NCI-H1105 (cell line): Measurements from ENCODE around the gene PDIK1L.

Experiments used
- DNase-seq: peaks from one replicate; lab custom pipeline; 2025; lab: John Stamatoyannopoulos, UW

Gene PDIK1L

GRCh38 chr1:26111530-26112406 is at the start of gene PDIK1L:
TSS of gene PDIK1L (plus strand) at chr1:26111824. CDS start at chr1:26114309, 2,485 bp downstream.
- DNase-seq, result peak; percentile 94

DNA sequence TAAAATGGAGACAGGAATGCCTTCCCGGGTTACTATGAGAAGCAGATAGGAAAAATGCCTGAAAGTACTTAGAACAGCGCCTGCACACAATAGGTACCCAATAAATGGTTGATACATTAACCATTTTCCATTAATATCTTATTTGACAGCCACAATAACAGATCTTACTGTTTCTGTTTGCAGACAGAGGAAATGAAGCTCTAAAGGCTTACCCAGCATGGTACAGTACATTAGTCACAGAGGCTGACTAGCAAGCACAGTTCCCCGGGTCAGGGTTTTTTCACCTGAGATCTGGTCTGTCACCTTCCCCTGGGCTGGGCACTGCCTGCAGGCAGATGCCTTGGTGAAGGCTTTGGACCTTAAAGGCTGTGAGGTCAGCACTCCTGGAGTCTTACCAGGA is 47.1 kb upstream of the PDIK1L start:
- no peak for DNase-seq

- DNase-seq, result no peak
Observed at GRCh38 chr1:26066160-26066559, 45.5 kb upstream of the PDIK1L start.

- no peak for DNase-seq
Observed at GRCh38 chr1:26066857-26067256, 44.8 kb upstream of the PDIK1L start.

- DNase-seq, result no peak
Observed at GRCh38 chr1:26067432-26067911, 44.2 kb upstream of the PDIK1L start, which contains the start of gene TRIM63. TSS of gene TRIM63 (minus strand) at chr1:26067630. CDS start at chr1:26067494, 136 bp downstream.

DNA sequence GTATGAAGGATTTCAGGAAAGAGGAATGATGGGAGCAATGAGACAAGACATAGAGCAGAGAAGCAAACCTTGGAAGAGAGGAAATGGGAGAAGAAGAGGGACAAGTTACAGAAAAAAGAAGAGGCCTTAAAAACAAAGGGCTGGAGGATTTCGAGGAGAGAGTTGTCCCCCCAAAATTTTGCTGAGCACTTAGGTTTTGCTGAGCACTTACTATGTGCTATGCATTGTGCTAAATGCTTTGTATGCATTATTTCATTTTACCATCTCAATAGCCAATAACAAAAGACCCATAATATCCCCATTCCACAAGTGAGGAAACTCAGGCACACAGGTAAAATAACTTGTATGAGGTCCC is 41.7 kb upstream of the PDIK1L start:
- DNase-seq, result no peak

- DNase-seq, result no peak
Observed at GRCh38 chr1:26070296-26070962, 41.2 kb upstream of the PDIK1L start.

DNA sequence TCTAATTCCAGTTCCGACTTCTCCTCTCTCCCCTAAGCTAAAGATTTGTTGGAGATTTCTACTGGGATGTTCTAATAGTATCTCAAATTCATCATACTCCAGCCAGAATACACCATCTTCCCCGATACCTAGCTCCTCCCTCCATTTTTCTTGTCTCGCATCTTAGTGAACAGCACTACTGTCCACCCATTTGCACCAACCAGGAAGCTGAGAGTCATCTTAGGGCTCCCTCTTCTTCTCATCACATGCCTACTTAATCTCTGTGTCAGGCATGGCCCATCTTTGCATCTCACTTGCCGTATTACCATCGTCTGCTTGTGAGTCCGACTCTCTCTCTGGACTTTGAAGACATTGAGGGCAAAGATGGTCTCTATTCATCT is 40.7 kb upstream of the PDIK1L start:
- DNase-seq, result no peak

DNA sequence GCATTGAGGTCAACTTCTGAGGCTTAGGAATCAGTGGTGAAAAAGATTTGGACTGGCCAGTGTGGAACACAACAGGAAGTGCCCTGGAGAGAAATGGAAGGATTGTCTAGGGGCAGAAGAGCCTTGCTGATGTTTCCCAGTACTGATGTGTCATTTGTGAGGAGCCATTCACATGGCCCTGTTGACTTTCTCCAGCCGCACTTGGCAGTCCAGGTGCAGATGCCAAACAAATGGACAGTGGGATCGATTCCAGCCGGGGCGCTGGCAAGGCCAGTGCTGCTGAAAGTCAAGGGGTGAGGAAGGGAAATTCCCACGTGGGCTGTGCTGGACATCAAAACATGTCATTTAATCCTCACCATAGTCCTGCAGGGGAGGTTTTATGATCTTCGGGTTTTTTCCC is 39.3 kb upstream of the PDIK1L start:
- no peak for DNase-seq

DNA sequence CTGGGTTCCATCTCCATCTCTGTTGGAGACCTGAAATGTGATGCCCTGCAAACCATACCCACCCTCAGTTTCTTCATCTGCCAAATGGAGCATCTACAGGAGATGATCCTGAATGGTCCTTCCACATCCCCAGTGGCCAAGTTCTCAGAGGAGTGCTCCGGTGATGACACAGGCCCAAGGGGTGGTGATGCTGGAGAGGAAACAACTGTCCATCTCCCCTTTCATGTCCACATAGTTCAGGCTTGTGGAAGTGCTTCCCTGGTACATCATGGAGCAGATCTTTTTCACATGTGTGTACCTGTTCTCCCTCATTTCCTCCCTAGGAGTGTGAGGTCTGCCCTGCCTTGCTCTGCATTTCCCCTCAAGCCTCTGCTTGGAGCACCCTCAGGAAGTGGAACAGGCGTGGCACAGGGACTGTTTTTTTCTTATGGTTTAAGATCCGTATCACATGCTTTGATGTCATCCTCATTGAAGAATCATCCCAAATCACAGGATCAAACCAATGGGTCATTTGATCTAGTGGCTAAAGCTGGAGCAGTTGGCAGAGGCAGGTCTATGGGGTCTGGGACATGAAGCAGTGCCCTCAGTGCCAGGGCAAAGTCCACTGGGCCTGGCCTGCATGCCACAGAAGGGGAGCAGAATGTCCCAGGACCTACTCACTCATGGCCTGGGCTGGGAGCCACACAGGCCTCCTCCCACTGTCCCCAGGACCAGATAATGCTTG is 36.0 kb upstream of the PDIK1L start:
- no peak for DNase-seq

GRCh38 chr1:26077524-26077923 is 34.1 kb upstream of the PDIK1L start:
- no peak for DNase-seq

DNA sequence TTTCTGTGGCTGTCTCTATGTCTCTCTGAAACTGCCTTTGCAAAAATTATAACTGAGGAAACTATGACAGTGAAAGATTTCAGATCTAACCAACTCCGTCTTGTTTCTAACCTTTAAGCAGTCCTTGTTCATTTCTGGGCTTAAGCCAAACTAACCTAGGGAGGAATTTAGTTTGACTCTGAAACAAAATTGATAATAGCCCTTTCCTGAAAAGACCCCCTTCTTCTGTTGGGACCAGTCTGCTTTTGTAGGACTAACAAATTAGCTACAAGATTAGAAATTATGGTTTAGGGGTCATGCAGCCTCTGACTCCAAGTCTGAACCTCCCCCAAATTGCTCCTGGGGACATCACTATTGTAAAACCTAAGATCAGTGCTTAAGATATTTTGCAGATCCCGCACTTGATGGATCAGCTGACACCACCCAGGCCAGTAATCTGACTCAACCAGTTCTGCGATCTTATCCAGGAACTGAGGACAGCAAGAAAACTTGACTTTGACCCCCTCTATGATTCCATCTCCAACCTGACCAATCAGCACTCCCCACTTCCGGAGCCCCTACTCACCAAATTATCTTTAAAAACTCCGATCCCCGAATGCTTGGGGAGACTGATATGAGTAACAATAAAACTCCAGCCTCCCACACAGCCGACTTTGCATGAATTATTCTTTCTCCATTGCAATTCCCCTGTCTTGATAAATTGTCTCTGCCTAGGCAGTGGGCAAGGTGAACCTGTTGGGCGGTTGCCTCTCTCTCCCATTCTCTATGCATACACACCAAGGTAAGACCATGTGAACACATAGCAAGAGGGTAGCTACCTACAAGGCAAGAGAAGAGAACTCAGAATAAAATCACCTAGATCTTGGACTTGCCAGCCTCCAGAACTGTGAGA is 33.1 kb upstream of the PDIK1L start:
- no peak for DNase-seq

DNA sequence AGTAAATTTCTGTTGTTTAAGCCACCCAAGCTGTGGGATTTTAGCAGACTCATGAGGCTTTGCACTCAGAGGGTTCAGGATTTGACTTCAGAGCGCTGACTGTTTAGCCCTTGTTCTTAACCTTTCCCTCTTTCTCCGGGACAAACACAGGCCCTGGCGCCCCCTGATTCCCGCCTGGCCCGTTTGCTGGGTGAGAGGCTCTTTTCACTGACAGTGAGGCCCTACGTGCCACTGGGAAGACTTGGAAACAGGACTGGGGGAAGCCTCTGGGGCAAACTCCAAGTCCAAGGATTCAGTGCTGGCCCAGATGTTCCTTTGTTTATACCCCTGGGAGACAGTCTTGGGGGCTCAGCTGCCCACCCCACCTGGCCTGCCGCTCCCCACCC is 32.5 kb upstream of the PDIK1L start:
- DNase-seq, result no peak

DNA sequence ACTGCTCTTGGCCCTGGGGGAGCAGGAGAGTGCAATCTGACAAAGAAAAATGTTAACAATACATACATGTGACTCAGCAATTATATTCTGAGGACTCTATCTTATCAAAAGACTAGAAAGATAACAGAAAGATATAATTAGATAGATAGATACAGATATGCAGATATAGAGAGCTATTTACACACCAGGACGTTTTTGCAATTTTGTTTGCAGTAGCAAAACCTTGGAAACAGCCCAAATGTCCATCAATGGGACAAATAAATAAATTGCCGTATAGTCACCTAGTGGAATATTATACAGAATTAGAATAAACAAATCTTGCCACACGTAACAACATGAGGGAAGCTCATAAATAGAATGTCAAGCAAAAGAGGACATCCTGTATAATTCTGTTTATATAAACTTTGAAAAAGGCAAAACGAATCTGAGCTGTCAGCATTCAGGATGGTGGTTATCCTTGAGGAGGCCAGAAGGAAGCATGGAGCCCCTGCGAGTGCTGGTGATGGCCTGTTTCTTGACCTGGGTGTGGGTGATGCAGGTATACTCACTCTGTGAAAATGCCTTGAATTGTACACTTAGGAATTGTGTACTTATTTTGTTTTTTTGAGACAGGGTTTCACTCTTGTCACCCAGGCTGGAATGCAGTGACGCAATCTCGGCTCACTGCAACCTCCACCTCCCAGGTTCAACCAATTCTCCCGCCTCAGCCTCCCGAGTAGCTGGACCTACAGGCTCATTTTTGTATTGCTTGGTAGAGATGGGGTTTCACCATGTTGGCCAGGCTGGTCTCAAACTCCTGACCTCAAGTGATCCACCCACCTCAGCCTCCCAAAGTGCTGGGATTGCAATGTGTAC is 31.4 kb upstream of the PDIK1L start:
- DNase-seq, result no peak

DNA sequence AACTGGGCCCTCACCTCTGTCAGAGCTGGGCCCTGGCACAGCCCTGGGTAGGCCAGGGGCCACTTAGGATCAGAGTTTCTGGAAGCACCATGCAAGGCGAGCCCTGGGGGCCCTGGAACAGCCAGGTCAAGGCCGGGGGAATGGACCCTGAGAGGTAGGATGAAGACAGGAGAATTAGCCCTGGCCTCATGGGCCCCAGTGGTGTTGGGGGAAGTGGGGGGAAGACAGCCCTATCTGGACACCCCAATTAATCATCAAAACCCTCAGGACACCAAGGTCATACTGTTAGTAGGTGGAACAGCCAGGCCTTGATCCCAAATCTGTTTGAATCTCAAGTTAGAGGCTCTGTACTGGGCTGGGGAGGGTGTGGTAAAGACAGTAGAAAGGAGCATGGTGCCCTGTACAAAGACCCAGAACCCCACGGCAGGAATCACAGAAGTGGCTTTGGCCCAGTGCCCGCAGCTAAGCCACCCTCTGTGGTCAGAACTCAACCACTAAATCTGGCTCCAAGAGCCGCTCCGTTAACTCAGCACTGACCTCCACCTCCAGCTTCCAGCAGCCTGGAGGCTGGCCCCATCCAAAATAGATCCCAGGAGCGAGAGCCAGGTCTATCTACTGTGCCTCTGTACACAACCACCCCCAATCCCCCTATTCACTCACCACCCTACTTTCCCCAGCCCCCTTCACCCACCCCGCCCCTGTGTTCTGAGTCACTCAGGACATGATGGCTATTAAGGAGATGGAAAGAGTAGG is 30.2 kb upstream of the PDIK1L start:
- no peak for DNase-seq

GRCh38 chr1:26082020-26082350 is 29.6 kb upstream of the PDIK1L start:
- DNase-seq, result no peak

GRCh38 chr1:26083208-26083607 is 28.4 kb upstream of the PDIK1L start:
- DNase-seq, result no peak

DNA sequence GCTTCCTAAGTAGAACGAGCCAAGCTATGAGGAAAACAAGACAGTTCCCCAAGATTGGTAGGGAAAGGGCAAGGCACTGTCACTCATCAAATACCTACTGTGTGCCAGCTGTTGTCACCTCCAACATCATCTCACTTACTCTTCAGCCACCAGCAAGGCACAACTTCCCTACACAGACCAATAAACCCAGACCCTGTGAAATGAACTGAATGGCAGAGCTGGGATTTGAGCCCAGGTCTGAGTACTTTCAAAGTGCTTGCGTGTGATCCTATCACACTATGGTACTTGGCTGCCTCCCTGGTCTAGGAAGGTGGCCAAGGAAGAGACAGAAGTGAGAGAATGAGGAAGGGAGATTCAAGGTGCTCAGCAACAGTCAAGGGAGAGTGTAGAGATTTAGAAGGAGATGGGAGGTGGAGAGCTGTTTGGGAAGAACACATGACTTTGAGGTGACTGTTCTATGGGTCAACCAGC is 27.5 kb upstream of the PDIK1L start:
- DNase-seq, result no peak

- no peak for DNase-seq
Observed at GRCh38 chr1:26084844-26085243, 26.8 kb upstream of the PDIK1L start.

- DNase-seq, result no peak
Observed at GRCh38 chr1:26089125-26089524, 22.5 kb upstream of the PDIK1L start.
